ENCODE results near the gene PDE7B.

The PDE7B gene

DNA sequence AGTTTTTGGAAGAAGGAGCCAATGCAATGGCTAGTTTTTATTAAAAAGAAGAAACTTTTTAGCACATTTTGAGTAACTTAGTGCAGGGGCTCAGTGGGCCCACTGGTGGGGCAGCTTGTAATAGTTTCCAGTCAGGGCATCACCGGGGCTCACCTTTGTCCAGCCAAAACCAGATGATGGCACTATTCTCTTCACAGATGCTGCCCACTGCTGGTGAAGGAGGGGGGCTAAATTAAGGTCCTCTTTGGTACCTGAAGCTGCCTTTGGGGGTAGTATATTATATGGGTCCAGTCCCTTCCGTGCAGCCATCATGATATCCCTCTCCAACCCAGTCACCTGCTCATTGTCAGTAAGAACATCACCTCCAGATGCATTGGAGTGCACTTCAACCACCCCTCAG lies 182.9 kb downstream of the PDE7B start:
- TF ChIP-seq, protein P1, sequence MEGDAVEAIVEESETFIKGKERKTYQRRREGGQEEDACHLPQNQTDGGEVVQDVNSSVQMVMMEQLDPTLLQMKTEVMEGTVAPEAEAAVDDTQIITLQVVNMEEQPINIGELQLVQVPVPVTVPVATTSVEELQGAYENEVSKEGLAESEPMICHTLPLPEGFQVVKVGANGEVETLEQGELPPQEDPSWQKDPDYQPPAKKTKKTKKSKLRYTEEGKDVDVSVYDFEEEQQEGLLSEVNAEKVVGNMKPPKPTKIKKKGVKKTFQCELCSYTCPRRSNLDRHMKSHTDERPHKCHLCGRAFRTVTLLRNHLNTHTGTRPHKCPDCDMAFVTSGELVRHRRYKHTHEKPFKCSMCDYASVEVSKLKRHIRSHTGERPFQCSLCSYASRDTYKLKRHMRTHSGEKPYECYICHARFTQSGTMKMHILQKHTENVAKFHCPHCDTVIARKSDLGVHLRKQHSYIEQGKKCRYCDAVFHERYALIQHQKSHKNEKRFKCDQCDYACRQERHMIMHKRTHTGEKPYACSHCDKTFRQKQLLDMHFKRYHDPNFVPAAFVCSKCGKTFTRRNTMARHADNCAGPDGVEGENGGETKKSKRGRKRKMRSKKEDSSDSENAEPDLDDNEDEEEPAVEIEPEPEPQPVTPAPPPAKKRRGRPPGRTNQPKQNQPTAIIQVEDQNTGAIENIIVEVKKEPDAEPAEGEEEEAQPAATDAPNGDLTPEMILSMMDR (IDR thresholded peaks at IDR 0.05; ENCODE audit: low read depth, low read length), result no peak
- H3K4me3 ChIP-seq (ENCODE audit: low read depth, low read length), result no peak overlapping the region

DNA sequence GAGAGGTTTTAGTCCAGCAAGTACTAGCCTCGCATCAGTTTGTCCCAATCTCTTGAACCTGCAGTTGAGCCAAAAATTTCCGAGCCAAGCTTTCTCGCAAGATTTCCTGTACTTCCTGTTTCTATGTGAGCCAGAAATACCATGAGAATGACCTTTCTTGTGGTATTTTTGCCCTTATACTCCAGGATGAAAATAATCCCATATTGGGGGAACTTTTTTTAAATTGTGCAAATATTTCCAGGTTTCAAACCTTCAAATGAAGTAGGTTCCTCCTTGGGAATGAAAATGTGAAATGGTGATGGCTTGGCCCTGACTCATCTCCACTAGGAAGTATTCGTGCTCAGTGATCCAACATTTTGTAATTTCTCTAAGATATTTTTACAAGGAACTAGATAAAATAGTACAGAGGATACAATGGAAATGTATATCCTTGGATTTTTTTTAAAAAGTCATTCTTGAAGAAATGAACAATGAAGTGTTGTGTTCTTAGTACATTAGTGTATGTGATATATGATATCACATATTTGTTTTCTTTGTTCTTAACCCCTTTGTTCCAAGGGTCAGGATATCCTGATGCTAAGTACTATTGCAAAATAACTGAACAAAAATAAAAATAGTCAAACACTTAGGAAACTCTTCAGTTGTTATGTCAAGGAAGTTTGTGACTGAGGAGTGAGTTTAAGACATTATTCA lies 184.0 kb downstream of the PDE7B start:
- H3K4me3 ChIP-seq (ENCODE audit: low read depth, low read length), result no peak overlapping the region
- TF ChIP-seq, protein P1 (IDR thresholded peaks at IDR 0.05; ENCODE audit: low read depth, low read length), result no peak

DNA sequence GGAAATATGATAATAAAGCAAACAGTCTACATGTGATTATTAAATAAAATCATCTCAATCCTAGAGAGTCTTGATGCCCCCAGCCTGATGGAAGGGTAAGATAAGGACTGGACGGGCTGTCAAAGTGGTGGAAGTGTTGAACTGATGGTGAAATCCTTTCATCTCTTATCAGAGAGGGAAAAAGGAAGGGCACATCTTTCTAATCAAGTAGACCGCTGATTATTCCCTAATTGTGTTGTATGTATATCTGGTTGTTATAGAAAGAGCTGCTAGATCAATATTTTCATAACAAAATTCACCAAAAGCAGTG lies 184.5 kb downstream of the PDE7B start:
- no peak overlapping the region for H3K4me3 ChIP-seq (ENCODE audit: low read depth, low read length)
- TF ChIP-seq, protein P1 (IDR thresholded peaks at IDR 0.05; ENCODE audit: low read depth, low read length), result no peak

DNA sequence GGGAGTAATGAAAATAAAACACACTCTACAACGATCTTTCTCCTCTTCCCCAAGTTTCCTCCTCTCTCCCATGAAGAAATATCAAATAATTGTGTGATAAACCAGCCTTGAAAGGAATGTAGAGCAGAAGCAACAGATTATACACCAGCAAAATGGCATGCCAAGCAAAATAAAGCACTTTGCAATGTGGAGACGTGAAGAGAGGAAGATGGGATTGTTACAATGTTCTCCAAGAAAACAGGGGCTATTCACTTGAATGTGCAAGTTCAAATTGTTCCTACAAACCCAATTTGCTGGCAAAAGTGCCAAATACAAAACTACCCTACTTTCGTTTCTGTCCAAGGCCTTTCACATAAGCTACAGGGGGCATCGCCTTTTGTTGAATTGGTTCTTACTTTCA lies 185.1 kb downstream of the PDE7B start:
- TF ChIP-seq, protein P1 (IDR thresholded peaks at IDR 0.05; ENCODE audit: low read depth, low read length), result no peak
- no peak overlapping the region for H3K4me3 ChIP-seq (ENCODE audit: low read depth, low read length)

DNA sequence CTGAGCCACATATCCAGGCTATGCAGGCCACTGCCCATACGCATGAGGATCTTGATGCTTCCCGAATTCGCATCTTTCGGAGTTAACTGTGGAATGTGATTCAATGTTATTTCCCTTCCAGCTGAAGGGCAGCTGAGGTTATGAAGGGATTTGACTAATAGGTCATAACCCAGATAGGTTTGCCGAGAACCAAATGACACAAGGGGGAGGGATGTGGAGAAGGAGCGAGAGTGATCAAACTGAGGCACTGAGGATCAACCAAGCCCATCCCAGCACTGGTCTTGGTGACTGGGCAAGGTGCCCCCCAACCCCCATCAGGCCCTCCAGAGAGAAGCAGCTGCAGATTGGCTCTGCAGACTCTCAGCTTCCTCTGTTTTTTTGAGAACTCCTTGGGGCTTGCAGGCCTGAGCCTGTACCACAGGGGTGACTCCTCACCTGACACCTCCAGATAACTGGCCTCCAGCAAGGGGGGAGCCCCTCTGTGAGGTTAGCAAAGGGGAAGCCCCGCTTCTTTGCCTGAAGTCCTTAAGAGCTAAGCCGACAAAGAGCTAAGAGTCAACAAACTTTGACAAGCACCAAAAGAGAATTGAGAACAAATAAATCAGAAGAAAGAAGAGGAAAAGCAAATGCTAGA lies 185.9 kb downstream of the PDE7B start:
- peak overlapping the region; percentile 56 for H3K4me3 ChIP-seq (ENCODE audit: low read depth, low read length)

DNA sequence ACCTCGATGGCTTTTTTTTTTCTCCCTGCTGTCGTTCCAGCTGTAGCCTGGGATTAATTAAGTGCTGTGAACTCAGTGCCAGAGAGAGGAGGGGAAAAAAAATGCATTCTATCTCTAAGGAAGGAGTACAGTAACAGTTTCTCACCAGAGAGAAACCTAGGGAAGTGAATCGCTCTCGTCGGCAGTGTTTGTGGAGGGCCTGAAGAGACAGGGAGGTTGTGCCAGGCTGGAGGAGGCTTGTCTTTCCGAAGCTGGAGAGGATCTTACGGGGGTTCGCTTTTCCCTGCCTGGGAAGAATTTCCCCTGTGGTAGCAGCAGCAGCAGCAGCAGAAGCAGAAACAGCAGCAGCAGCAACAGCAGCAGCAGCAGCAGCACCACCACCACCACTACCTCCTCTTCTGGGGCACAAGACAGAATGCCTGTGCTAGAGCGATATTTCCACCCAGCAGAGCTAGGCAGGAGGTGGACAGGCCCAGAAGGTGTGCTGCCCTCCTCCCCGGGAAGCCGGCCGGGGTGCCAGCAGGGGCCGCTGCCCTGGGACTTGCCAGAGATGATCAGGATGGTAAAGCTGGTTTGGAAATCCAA lies 186.5 kb downstream of the PDE7B start:
- H3K4me3 ChIP-seq (ENCODE audit: low read depth, low read length), result peak overlapping the region; percentile 56
- TF ChIP-seq, protein P1 (IDR thresholded peaks at IDR 0.05; ENCODE audit: low read depth, low read length), result peak; percentile 54

More for the DNA sequence above, 185.9 kb downstream of the PDE7B start:
- TF ChIP-seq, protein P1 (IDR thresholded peaks at IDR 0.05; ENCODE audit: low read depth, low read length), result no peak

DNA sequence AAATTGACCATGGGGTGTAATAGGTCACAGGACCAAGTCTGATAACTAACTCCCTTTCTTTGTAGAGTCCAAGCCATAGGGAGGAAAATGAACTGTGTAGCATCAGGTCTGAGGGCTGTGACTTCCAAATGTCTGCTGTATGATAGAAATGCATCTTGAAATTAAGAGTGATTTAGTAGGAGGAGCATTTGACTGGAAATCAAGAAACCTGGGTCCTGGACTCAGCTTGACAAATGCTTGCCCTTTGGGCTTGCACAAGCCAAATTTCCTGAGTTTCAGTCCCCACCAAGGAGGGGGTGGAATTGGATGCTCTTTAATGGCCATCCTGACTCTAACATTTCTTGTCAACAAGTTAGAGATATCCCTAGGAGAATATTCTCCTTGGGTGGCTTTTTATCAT lies 187.0 kb downstream of the PDE7B start:
- peak overlapping the region; percentile 56 for H3K4me3 ChIP-seq (ENCODE audit: low read depth, low read length)
- TF ChIP-seq, protein P1 (IDR thresholded peaks at IDR 0.05; ENCODE audit: low read depth, low read length), result no peak
